Thymus (tissue), 11 donors: ENCODE data around the gene PACS2. TPM values are rescaled to one million over a fixed set of nuclear protein-coding genes. Genes with fewer than 3 reads are reported as not detected.

ENCODE experiments used
- DNase-seq, 9 donors: peaks; one replicate each; pipeline ENCODE4 v3.0.0-alpha.2; 2013; ENCODE audit warnings: low spot score in 9 of 9, low read depth in 6 of 9, missing footprints in 1 of 9
- H3K27ac ChIP-seq, 2 donors: one replicate each; pipeline ENCODE4 v1.5.1; 2013; ENCODE audit warnings: control low read depth in 1 of 2, low read depth in 1 of 2, low read length in 1 of 2, mild to moderate bottlenecking in 1 of 2, moderate library complexity in 1 of 2
- H3K27me3 ChIP-seq, 2 donors: one replicate each; pipeline ENCODE4 v1.5.1; 2013; ENCODE audit warnings: low read length in 1 of 2; ENCODE audit not compliant: control insufficient read depth in 2 of 2, insufficient read depth in 1 of 2
- H3K36me3 ChIP-seq, 2 donors: one replicate each; pipeline ENCODE4 v1.5.1; 2013; ENCODE audit warnings: low read length in 1 of 2, mild to moderate bottlenecking in 1 of 2, moderate library complexity in 1 of 2; ENCODE audit not compliant: control insufficient read depth in 2 of 2, insufficient read depth in 2 of 2
- H3K4me1 ChIP-seq, 2 donors: one replicate each; pipeline ENCODE4 v1.5.1; 2013; ENCODE audit warnings: low read length in 2 of 2; ENCODE audit not compliant: control insufficient read depth in 2 of 2, insufficient read depth in 2 of 2
- H3K4me3 ChIP-seq, 2 donors: one replicate each; pipeline ENCODE4 v1.5.1; 2013; ENCODE audit warnings: low read length in 2 of 2, control low read depth in 1 of 2, mild to moderate bottlenecking in 1 of 2
- H3K9me3 ChIP-seq, 2 donors: one replicate each; pipeline ENCODE4 v1.5.1; 2013; ENCODE audit warnings: low read length in 1 of 2, mild to moderate bottlenecking in 1 of 2; ENCODE audit not compliant: control insufficient read depth in 2 of 2, insufficient read depth in 1 of 2
- WGBS: extraction: QIAGEN DNeasy Blood & Tissue Kit; methylation state at CpG from one replicate; pipeline ENCODE4 v1.1.7; 2013; 5-methylcytosine and 5-hydroxymethylcytosine counted together
- polyA plus RNA-seq: library from polyadenylated mRNA; stranded (reverse); fragments of 200-250 nt; gene quantifications from one replicate; pipeline ENCODE4 v1.2.3, GENCODE V29; 2013
- total RNA-seq: library from RNA; stranded (reverse); fragments of 120-200 nt; gene quantifications from one replicate; pipeline ENCODE4 v1.2.4, GENCODE V29; 2013
- donor health status: healthy.

PACS2 gene
- total and polyA plus RNA-seq, 2 donors = 20.5 to 64.6 TPM

DNA sequence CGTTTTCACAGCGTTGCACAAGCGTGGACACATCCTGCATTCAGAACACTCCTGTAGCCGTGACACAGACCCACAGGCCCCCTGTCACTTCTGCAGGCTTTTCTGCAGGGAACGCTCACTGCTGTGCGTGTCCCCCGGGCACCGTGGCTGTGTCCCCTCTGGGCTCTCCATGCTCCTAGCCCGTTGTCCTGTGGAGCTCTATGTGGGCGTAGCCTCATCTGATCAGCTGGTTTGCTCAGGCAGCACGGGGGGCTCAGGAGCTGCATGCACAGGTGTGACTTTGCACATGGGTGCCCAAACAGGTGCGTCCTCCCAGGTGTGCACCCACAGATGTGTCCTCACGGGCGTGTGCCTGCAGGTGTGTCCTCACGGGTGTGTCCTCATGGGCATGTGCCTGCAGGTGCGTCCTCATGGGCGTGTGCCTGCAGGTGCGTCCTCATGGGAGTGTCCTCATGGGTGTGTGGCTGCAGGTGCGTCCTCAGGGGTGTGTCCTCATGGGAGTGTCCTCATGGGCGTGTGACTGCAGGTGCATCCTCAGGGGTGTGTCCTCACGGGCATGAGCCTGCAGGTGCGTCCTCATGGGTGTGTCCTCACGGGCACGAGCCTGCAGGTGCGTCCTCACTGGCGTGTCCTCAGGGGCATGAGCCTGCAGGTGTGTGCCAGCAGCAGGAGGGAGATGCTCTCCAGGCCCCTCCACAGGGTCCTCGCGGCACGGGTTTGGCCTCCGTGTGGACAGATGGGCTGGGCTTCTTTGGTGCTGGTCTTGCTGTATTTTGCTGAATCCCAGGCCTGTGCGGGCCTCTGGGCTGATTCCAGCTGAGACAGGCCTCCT lies 122.6 kb downstream of the PACS2 start:
- H3K27me3 ChIP-seq = no peaks in the 10 kb centered on the region
- H3K4me1 ChIP-seq = no peaks in the 10 kb centered on the region
- WGBS = 93% methylated on average over 31 of the region's 31 CpGs
- H3K36me3 ChIP-seq = peaks cover 28 to 46% of the 10 kb centered on the region in 2 donors
- no peak for DNase-seq
- no peak overlapping the region for H3K4me3 ChIP-seq
- peaks cover 2 to 16% of the 10 kb centered on the region in 2 donors for H3K9me3 ChIP-seq
- no peak overlapping the region for H3K27ac ChIP-seq

DNA sequence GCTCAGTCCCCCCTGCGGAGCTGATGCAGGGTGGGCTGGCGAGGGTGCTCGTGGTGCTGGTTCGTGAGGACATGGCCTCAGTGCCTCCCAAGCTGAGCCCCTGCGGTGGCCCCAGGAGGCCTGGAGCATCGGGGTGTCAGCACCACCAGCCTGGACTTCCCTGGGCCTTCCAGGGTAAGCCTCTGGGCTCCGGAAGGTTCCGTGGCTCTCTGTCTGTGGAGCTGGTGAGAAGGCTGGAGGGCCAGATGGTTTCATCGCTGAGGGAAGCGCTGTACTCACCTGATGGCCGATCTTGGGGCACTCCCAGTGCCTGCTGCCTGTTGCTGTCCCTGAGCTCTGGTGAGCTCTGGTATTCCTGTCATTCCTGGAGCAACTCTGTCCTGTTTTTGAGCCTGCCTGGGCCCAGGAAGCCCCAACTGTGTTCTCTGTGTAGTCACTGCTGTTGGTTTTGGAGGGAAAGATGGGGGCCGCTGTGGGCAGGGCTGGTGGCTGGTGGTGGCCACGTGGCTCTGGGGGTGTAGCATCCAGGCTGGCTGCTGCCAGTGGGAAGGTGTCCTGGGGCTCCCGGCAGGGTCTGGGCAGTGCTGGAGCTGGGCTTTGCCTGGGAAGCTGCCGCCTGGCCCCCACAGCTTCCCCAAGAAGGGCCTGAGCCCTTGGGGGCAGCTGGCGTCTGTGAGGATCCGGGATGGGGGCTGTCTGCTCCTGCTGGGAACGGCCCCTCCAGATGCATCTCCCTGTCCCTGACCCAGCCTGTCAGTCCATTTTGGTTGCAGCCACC lies 123.4 kb downstream of the PACS2 start:
- no peaks in the 10 kb centered on the region for H3K4me1 ChIP-seq
- peaks cover 3 to 16% of the 10 kb centered on the region in 2 donors for H3K9me3 ChIP-seq
- H3K27ac ChIP-seq = no peak overlapping the region
- no peak for DNase-seq
- H3K36me3 ChIP-seq = peaks cover 35 to 54% of the 10 kb centered on the region in 2 donors
- no peaks in the 10 kb centered on the region for H3K27me3 ChIP-seq
- H3K4me3 ChIP-seq = no peak overlapping the region
- 98% methylated on average over 18 of the region's 18 CpGs for WGBS

DNA sequence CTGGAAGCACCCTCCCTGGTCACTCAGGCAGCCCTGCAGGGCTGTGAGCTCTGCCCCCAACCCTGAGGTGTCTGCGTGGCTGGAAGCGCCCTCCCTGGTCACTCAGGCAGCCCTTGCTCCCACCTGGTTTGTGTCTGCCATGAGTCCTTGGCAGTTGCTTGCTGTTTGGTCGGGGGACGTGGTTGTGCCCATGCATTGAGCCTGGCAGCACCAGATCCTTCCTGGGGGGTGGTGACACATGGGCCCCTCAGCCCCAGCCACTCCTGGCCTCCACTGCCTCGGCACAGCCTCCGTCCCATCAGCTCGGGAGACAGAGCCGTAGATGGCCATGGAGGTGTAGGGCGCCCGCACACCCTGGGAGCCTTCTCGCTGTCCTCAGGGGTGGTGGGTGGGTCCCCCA lies 124.6 kb downstream of the PACS2 start:
- Histone ChIP-seq H3K27me3 (no peaks in the 10 kb centered on the region), H3K4me3 (no peak overlapping the region), H3K4me1 (no peaks in the 10 kb centered on the region), H3K27ac (no peak overlapping the region), H3K9me3 (peaks cover 3 to 16% of the 10 kb centered on the region in 2 donors), H3K36me3 (peaks cover 42 to 58% of the 10 kb centered on the region in 2 donors)
- no peak for DNase-seq
- WGBS = 95% methylated on average over 11 of the region's 11 CpGs

DNA sequence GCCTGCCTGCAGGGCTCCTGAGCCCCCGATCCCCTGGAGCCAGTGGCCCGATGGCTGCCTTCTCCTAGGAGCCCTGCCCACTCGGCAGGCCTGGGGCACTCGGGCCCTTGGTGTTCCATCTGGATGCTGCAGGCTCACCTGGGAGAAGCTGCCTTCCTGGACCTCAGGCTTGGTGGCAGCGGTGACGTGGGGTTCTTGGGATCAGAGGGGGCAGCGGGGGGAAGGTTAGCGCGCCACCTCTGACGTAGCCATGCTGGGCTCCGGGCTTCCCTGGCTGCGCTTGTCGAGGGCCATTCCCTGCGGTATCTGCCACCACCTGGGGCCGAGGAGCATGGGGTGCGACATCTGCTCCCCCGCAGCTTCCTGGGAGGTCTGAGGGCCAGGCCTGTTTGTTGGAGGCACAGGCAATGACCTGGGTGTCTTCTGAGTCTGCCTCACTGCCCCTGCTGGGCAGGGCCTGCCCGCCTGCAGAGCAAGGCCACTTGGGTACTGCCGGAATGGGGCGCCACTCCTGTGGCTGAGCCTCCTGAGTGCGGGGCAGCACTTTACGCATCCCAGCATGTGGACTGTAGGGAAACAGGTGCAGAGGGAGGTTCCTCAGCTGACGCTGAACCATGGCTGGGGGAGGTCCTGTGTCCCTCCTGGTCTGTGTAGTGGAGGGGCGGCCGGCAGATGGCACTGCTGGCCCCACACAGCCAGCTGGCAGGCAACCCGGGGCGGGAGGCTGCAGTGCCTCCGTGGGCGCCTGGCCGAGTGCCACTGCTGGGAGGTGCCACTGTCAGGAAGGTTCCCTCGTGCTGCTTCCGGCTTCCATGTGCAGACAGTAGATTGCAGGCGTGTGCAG lies 125.4 kb downstream of the PACS2 start:
- Histone ChIP-seq H3K27ac (no peak overlapping the region), H3K4me1 (no peaks in the 10 kb centered on the region), H3K9me3 (peaks cover 3 to 16% of the 10 kb centered on the region in 2 donors), H3K4me3 (no peak overlapping the region), H3K27me3 (no peaks in the 10 kb centered on the region), H3K36me3 (peaks cover 42 to 60% of the 10 kb centered on the region in 2 donors)
- 96% methylated on average over 33 of the region's 33 CpGs for WGBS
- no peak for DNase-seq

DNA sequence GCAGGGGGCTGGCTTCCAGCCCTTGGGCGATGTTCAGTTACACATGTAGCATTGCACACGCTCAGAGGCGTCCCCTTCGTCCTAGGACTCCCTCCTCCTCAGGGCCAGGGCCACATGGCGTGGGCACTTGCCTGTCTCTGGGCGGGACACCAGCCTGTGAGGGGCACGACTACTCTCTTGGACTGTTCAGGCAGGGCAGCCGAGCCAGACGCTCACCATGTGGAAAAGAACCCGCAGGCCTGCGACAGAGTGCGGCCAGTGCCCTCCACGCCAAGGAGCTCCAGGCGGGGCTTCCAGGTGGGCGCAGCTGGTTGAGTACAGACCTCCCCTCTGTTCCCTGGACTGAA lies 126.0 kb downstream of the PACS2 start:
- 97% methylated on average over 15 of the region's 15 CpGs for WGBS
- H3K4me3 ChIP-seq = no peak overlapping the region
- no peaks in the 10 kb centered on the region for H3K4me1 ChIP-seq
- no peaks in the 10 kb centered on the region for H3K27me3 ChIP-seq
- no peak for DNase-seq
- no peak overlapping the region for H3K27ac ChIP-seq
- peaks cover 3 to 11% of the 10 kb centered on the region in 2 donors for H3K9me3 ChIP-seq
- peaks cover 42 to 66% of the 10 kb centered on the region in 2 donors for H3K36me3 ChIP-seq

DNA sequence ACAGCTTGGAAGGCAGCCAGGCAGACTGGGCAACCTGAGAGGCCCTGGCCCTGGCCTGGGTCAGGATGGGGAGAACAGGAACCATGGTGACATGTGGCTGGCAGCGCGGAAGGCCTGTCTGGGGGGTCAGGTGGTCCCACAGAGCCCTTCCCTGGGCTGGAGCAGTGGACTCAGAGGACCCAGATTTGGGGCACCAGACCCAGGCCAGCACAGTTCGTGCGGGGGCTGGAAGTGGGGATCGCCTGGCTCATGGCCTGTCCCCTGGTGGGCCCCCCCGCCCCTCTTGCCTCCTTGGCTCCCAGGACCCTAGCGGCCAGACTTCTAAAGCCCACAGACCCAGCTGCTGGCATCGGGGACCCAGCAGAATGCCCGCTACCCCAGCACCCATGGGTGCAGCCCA lies 126.4 kb downstream of the PACS2 start:
- Histone ChIP-seq H3K4me1 (no peaks in the 10 kb centered on the region), H3K36me3 (peaks cover 45 to 71% of the 10 kb centered on the region in 2 donors), H3K27ac (no peak overlapping the region), H3K27me3 (no peaks in the 10 kb centered on the region), H3K9me3 (peaks cover 3 to 11% of the 10 kb centered on the region in 2 donors), H3K4me3 (no peak overlapping the region)
- no peak for DNase-seq
- 93% methylated on average over 9 of the region's 9 CpGs for WGBS

DNA sequence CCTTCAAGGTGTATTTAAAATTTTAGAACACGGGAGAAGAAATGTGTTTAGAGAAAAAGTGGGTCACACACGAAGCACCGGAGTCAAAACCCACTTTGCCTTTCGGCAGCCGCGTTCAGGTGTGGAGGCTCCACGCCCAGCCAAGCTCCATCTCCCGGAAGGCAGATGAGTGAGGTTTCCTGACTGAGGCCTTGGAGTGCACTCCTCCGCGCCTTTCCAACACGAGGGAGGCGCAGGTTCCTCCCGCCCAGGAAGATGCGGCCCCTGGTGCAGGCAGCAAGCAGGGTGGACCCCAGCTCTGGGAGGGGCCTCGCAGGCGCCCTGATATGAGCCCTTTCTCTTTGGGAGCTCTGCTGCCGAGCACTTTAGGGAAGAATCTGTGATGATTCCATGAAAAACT lies 127.6 kb downstream of the PACS2 start:
- Histone ChIP-seq H3K27ac (no peak overlapping the region), H3K36me3 (peaks cover 41 to 74% of the 10 kb centered on the region in 2 donors), H3K4me1 (no peaks in the 10 kb centered on the region), H3K4me3 (no peak overlapping the region), H3K9me3 (peaks cover 2 to 3% of the 10 kb centered on the region in 2 donors), H3K27me3 (no peaks in the 10 kb centered on the region)
- no peak for DNase-seq
- WGBS = 85% methylated on average over 17 of the region's 17 CpGs

DNA sequence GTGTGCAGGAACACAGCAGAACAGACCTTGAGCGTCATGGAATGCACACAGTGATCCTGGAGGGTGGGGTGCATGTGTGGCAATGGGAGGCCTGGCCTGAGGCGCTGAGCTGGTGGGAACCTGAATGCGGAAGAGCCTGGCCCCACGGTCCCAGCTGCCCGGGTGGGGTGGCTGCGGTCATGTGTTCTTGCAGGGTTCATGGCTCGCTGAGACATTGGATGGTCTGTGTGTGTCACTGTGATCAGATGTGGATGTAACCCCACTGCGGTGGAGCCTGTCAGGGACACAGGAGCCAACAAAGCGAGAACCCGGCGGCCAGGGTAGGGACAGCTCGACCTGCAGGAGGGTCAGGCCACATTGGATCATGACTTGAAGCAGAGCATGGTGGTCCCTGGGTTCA lies 128.3 kb downstream of the PACS2 start:
- Histone ChIP-seq H3K27ac (no peak overlapping the region), H3K9me3 (peaks cover 0 to 2% of the 10 kb centered on the region in 2 donors), H3K36me3 (peaks cover 40 to 73% of the 10 kb centered on the region in 2 donors), H3K4me3 (no peak overlapping the region), H3K27me3 (no peaks in the 10 kb centered on the region), H3K4me1 (no peaks in the 10 kb centered on the region)
- no peak for DNase-seq
- WGBS = 90% methylated on average over 12 of the region's 12 CpGs
